GM15510 (cell line): ENCODE data around the gene KIF25.

ENCODE experiments used
- POLR2A ChIP-seq: IDR thresholded peaks from 3 replicates; pipeline ENCODE4 v1.6.1; 2011; ENCODE audit warnings: borderline replicate concordance; ENCODE audit not compliant: insufficient read length; ENCODE audit errors: extremely low read depth

Gene KIF25

GRCh38 chr6:168002804-168003203 is 5.3 kb downstream of the KIF25 start:
- TF ChIP-seq POLR2A: no peak

- TF ChIP-seq POLR2A: no peak
These were observed 6.6 kb downstream of the KIF25 start for GRCh38 chr6:168004023-168004422.

GRCh38 chr6:168004945-168005344 is 7.5 kb downstream of the KIF25 start:
- no peak for TF ChIP-seq POLR2A

GRCh38 chr6:168005796-168006195 is 8.3 kb downstream of the KIF25 start:
- no peak for TF ChIP-seq POLR2A

- no peak for TF ChIP-seq POLR2A
These were observed 10.3 kb downstream of the KIF25 start for GRCh38 chr6:168007592-168008338.

- TF ChIP-seq POLR2A: no peak
These were observed 11.9 kb downstream of the KIF25 start for GRCh38 chr6:168009331-168009730.

GRCh38 chr6:168011291-168011690 is 13.8 kb downstream of the KIF25 start:
- TF ChIP-seq POLR2A: no peak

- no peak for TF ChIP-seq POLR2A
These were observed 15.2 kb downstream of the KIF25 start for GRCh38 chr6:168012431-168013249.

GRCh38 chr6:168013250-168013915 is 15.9 kb downstream of the KIF25 start:
- no peak for TF ChIP-seq POLR2A

- TF ChIP-seq POLR2A: no peak
These were observed 17.0 kb downstream of the KIF25 start for GRCh38 chr6:168014428-168014827.

- no peak for TF ChIP-seq POLR2A
These were observed 17.5 kb downstream of the KIF25 start for GRCh38 chr6:168015009-168015408.

- TF ChIP-seq POLR2A: no peak
These were observed 18.2 kb downstream of the KIF25 start for GRCh38 chr6:168015482-168016175.

- TF ChIP-seq POLR2A: no peak
These were observed 18.7 kb downstream of the KIF25 start for GRCh38 chr6:168016176-168016620.

GRCh38 chr6:168016721-168017525 is 19.5 kb downstream of the KIF25 start:
- TF ChIP-seq POLR2A: no peak

GRCh38 chr6:168017629-168018028 is 20.2 kb downstream of the KIF25 start:
- no peak for TF ChIP-seq POLR2A

- TF ChIP-seq POLR2A: no peak
These were observed 21.2 kb downstream of the KIF25 start for GRCh38 chr6:168018664-168019063.
